DLD1 (cell line): ENCODE data around the gene ZSCAN18.

Experiments used
- in situ Hi-C: cut with HindIII; loops from 2 replicates; pipeline ENCODE4 v1.10.0; 2017; ENCODE audit warnings: low sequenced_read_pairs

Gene ZSCAN18

GRCh38 chr19:58045411-58046050 is 52.5 kb downstream of the ZSCAN18 start:
- in situ Hi-C loops: no loop called here

- in situ Hi-C loops: no loop called here
These were observed 53.1 kb downstream of the ZSCAN18 start for GRCh38 chr19:58044886-58045285.

- in situ Hi-C loops: no loop called here
These were observed 53.6 kb downstream of the ZSCAN18 start for GRCh38 chr19:58044391-58044790.

DNA sequence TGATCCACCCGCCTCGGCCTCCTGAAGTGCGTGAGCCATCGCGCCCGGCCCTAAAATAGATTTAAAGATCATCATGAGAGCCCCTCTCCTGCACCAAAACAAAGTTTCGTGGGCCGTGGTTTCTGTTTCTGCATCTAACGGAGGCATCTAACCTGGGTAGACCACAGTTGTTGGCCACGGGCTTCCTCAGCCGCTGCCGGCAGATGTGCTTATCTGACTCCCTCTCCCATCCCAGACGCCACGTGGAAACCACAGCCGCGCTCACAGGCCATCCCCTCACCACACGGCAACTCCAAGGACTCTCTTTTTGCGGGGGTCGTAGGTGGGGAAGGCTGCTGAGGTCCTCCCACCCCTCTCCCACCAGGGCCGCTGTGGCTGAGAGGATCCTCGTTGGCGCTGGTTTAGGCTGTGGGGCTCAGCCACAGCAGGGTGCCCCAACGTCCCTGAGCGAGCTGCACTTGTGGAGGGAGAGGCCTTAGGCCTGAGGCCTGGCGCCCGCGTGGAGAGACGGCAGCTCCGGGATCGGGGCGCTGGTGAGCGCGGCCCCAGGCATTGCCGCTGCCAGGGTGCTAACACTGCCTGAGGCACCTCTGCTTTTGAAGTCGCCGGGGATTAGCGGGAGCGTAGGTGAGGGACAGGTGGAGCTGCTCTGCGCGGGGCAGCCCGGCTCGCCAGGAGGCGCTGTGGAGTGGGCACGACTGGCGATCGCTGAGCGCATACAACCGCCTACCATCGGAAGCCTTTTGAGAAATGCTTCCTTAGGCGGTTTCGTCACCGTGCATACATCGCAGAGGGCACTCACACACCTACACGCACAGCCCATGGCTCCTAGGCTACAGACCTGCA is 55.3 kb downstream of the ZSCAN18 start:
- in situ Hi-C loops: no loop called here

DNA sequence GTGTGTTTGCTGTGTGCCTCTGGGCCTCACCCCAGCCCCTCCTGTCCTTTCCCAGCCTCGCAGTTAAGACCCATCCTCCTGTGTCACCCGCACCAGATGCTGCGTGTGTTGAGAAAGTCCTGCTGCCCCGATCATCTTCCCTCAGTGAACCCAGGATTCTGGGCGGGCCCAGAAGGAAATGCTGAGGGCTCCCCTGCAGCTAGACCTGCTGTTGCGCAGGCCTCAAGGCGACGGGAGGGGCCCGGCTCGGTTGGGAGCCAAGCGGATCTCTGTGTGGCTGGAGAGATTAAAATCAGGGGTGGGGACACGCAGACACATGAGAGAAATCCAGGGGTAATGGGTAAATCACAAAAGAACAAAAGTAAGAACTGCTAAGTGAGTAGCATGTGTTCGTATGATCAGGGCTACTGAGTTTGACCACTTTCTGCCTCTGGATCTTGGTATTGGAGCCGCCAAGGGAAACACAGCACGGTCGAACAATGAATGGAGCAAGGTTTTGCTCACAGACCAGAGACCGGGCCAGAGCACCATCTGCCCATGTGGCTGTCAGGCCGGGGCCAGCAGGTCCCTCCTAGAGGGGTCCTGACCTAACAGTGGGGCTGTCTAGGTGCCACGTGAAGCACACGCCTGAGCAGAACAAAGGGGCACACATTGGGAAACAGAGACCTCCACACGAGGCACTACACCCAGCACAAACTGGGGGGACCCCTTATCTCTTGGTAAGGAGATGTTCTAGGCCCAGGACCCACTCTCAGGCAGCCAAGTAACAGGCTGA is 57.1 kb downstream of the ZSCAN18 start:
- in situ Hi-C loops: no loop called here

GRCh38 chr19:58038688-58039204 is 59.3 kb downstream of the ZSCAN18 start:
- in situ Hi-C loops: no loop called here

DNA sequence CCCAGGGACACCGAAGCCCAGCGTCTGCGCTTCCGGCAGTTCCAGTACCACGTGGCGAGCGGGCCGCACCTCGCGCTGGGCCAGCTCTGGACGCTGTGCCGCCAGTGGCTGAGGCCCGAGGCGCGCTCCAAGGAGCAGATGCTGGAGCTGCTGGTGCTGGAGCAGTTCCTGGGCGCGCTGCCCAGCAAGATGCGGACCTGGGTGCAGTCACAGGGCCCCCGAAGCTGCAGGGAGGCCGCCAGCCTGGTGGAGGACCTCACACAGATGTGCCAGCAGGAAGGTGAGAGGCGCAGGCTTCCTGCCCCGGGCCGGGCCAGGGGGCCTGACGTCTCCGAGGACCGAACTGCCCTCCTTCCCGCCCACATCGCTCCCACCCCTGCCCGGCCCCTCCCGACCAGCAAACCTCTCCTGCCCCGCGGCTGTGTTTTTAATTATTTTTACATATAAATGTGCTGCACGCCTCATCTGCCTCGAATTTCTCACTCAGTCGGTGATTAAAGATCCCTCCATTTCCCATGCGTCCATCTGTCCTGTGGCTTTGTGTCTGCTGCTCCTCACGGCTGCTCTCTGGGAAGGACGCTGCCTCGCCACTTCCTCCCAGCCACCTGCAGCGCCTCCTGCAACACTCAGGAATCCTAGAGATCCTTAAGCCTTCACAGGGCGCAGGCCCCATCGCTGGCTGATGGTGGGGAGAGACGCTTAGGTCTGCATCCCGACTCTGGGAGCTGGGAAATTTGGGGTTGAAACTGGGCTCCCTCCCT is 59.9 kb downstream of the ZSCAN18 start:
- in situ Hi-C loops: no loop called here

GRCh38 chr19:58035863-58036262 is 62.2 kb downstream of the ZSCAN18 start:
- in situ Hi-C loops: no loop called here

DNA sequence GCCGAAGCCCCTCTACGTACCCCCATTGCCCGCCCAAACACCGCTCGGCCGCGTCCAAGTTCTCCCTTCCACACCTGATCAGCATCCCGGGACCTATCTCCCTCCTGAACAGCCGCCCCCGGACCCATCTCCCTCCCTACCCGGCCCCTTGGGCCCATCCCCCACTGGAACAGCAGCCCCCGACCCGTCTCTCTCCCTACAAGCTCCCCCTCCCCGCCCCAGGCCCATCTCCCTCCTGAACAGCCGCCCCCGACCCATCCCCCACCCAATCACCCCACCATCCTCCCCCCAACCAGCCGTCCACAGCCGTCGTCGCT is 63.6 kb downstream of the ZSCAN18 start:
- in situ Hi-C loops: no loop called here
